Measurements from ENCODE around the gene CD1C. TPM values are rescaled to one million over a fixed set of nuclear protein-coding genes. Genes with fewer than 3 reads are reported as not detected.
"Not testable (repeated sequence)": the region's sequence is repeated elsewhere in the genome, so short reads cannot be mapped to it uniquely, and the experiment has no call there.

CD1C gene
- total and polyA plus RNA-seq, 10 of the 15 experiments (the other 5 are each of a cell fraction or from before 2014, with no cell fraction given): 0.82 to 19.0 (median 9.2) TPM

DNA sequence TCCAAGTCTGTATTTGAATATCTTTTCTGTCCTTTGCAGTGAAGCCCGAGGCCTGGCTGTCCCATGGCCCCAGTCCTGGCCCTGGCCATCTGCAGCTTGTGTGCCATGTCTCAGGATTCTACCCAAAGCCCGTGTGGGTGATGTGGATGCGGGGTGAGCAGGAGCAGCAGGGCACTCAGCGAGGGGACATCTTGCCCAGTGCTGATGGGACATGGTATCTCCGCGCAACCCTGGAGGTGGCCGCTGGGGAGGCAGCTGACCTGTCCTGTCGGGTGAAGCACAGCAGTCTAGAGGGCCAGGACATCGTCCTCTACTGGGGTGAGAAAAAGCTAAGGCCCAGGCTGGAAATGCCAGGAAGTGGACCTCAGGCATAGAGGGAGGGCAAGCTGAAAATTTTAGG lies 33.0 kb upstream of the CD1C start:
- CTCF ChIA-PET; in situ Hi-C loops (cut with MboI); H3K4me1 ChIP-seq (ENCODE audit: control insufficient read depth, insufficient read depth, low read length); POLR2A ChIA-PET; H3K79me2 ChIP-seq (ENCODE audit: control insufficient read depth, insufficient read depth, low read length); H3K9me3 ChIP-seq (replicated peaks; ENCODE audit: control insufficient read depth, insufficient read depth, low read length); H3K27ac ChIP-seq (ENCODE audit: control insufficient read depth, insufficient read depth); H3K4me3 ChIP-seq; H3K9ac ChIP-seq (ENCODE audit: control insufficient read depth, insufficient read depth, low read length); H3K27me3 ChIP-seq (replicated peaks in 1 of 2; ENCODE audit: control insufficient read depth in 2 of 2, insufficient read depth in 2 of 2, low read length in 1 of 2); ATAC-seq; H4K20me1 ChIP-seq (ENCODE audit: control insufficient read depth, insufficient read depth); FAIRE-seq; BruUV-seq (replicated peaks); RAD21 ChIA-PET (ENCODE audit: unreplicated experiment); H3K4me2 ChIP-seq (ENCODE audit: control insufficient read depth, insufficient read depth); intact Hi-C loops (cut with micrococcal nuclease; ENCODE audit: unreplicated experiment); DNase-seq (ENCODE audit: low read depth, low spot score); H3K36me3 ChIP-seq (ENCODE audit: control insufficient read depth in 2 of 2, insufficient read depth in 2 of 2, low read length in 1 of 2); H2AFZ ChIP-seq (ENCODE audit: control insufficient read depth, low read depth, low read length): not testable (repeated sequence)
- 37% methylated on average over 8 of the region's 9 CpGs for WGBS (ENCODE audit: insufficient coverage, insufficient replicate concordance, low lambda C conversion rate, missing lambda C conversion rate)
- SMC1A ChIA-PET (ENCODE audit: uncharacterized antibody, unreplicated experiment): interaction anchor here (1.2 to 3.3 kb wide), 3 partner anchors 10 to 74 kb away, joined by 5 to 25 read pairs (median 5); no protein-coding TSS in a partner anchor

- Histone ChIP-seq H3K4me1 (ENCODE audit: control insufficient read depth, insufficient read depth, low read length) (no peaks in the 10 kb centered on the region), H3K4me2 (ENCODE audit: control insufficient read depth, insufficient read depth) (no peak overlapping the region), H4K20me1 (ENCODE audit: control insufficient read depth, insufficient read depth) (no peaks in the 10 kb centered on the region), H2AFZ (ENCODE audit: control insufficient read depth, low read depth, low read length) (no peak overlapping the region), H3K27me3 (replicated peaks in 1 of 2; ENCODE audit: control insufficient read depth in 2 of 2, insufficient read depth in 2 of 2, low read length in 1 of 2) (peaks cover 0 to 5% of the 10 kb centered on the region in 2 experiments; a peak in 1 of 4 replicates), H3K9ac (ENCODE audit: control insufficient read depth, insufficient read depth, low read length) (no peak overlapping the region), H3K36me3 (ENCODE audit: control insufficient read depth in 2 of 2, insufficient read depth in 2 of 2, low read length in 1 of 2) (no peaks in the 10 kb centered on the region), H3K9me3 (replicated peaks; ENCODE audit: control insufficient read depth, insufficient read depth, low read length) (no peaks in the 10 kb centered on the region), H3K79me2 (ENCODE audit: control insufficient read depth, insufficient read depth, low read length) (no peaks in the 10 kb centered on the region), H3K4me3 (no peak overlapping the region), H3K27ac (ENCODE audit: control insufficient read depth, insufficient read depth) (no peak overlapping the region)
- intact Hi-C loops (cut with micrococcal nuclease; ENCODE audit: unreplicated experiment) (no loop called here), in situ Hi-C loops (cut with MboI) (no loop called here)
- WGBS (ENCODE audit: insufficient coverage, insufficient replicate concordance, low lambda C conversion rate, missing lambda C conversion rate): 4% methylated on average over 2 of the region's 2 CpGs
- no peak for FAIRE-seq
- no TSS peak for BruUV-seq (replicated peaks)
- ChIA-PET RAD21 (ENCODE audit: unreplicated experiment) (interaction anchor here (1.0 to 2.5 kb wide), 3 partner anchors 28 to 72 kb away, joined by 4 to 9 read pairs (median 5); no protein-coding TSS in a partner anchor), SMC1A (ENCODE audit: uncharacterized antibody, unreplicated experiment) (interaction anchor here (0.5 to 3.3 kb wide), 6 partner anchors 11 to 551 kb away, joined by 3 to 25 read pairs (median 3); no protein-coding TSS in a partner anchor), POLR2A (no interaction called here), CTCF (interaction anchor here (1.5 to 2.2 kb wide), 2 partner anchors 54 to 239 kb away, joined by 3 to 9 read pairs; no protein-coding TSS in a partner anchor)
- DNase-seq (ENCODE audit: low read depth, low spot score): no peak
- ATAC-seq: no peak
- TF ChIP-seq SPI1 (IDR thresholded peaks at IDR 0.05; ENCODE audit: borderline replicate concordance, insufficient read depth, low read depth, low read length): peak; percentile 24; the same call in 1 of the 2 replicates
- TF ChIP-seq NFYB (IDR thresholded peaks at IDR 0.05; ENCODE audit: insufficient read depth, low read depth, low read length): no peak
These were observed 31.8 kb upstream of the CD1C start for GRCh38 chr1:158257888-158258287.

Data from GM12878 (cell line).